ENCODE data around the gene CTNNA1.

GRCh38 chr5:138843316-138844124, 90.3 kb downstream of the CTNNA1 start:
- TF ChIP-seq CTCF (IDR thresholded peaks at IDR 0.05): no peak
- TF ChIP-seq POLR2AphosphoS5 (IDR thresholded peaks at IDR 0.05; ENCODE audit: insufficient read depth in 1 of 2, low read depth in 1 of 2): no peak
